ENCODE data around the gene SIRT5.

The SIRT5 gene

GRCh38 chr6:13559251-13559650, 15.2 kb upstream of the SIRT5 start:
- no peak for TF ChIP-seq CTCF (IDR thresholded peaks at IDR 0.05; ENCODE audit: low read depth, low read length)
- DNase-seq (ENCODE audit: low read depth, low spot score) = no peak
- H3K4me3 ChIP-seq (ENCODE audit: low read depth, low read length) = no peak overlapping the region
- in situ Hi-C loops (cut with HindIII; ENCODE audit: low sequenced_read_pairs) = no loop called here

DNA sequence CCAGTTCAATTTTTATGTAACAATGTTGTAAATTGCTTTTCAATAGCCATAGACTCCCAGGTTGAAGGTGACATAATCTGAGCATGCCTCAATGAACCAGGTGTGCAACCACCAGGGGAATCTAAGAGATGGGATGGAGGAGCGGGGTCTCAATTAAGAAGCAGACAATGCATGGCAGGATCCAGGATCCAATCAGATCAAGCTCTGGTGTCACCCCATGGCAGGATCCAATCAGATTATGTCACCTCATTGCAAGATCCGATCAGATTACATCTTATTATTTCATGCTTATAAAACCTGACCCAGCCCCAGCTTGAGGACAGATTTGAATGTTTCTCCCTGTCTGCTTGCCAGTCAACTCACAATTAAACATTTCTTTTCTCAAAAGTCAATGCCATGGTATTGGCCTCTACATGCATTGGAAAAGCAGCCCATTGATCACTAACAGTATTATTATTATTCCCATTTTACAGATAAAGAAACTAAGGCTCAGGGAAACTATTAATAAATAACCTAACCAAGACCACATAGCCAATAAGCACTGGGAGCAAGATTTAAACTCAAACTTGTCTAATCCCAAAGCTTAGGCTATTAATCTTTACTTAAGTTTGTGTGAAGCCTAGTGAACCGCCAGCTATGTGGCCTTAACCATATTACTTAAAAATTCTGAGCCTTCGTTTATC, 14.3 kb upstream of the SIRT5 start:
- in situ Hi-C loops (cut with HindIII; ENCODE audit: low sequenced_read_pairs) = no loop called here
- no peak overlapping the region for H3K4me3 ChIP-seq (ENCODE audit: low read depth, low read length)
- TF ChIP-seq CTCF (IDR thresholded peaks at IDR 0.05; ENCODE audit: low read depth, low read length) = no peak
- DNase-seq (ENCODE audit: low read depth, low spot score) = no peak

DNA sequence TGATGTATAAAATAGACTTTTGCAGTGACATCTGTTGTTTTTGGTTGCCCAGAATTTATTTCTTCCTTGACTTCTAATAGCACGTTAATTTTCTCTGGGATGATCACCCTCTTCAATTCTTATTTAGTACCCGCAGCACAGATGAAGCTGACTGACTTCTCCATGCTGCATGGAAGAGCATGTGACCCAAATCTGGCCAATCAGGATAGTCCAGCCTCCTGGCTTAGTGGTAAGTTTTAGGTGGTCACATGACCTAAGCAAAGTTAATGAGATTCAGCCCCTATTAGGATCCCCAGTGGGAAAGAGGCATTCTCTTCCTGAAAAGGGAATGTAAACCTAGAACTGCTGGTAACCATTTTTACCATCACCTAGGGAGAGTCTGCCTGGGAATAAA, 13.8 kb upstream of the SIRT5 start:
- in situ Hi-C loops (cut with HindIII; ENCODE audit: low sequenced_read_pairs) = no loop called here
- no peak overlapping the region for H3K4me3 ChIP-seq (ENCODE audit: low read depth, low read length)
- DNase-seq (ENCODE audit: low read depth, low spot score) = no peak
- no peak for TF ChIP-seq CTCF (IDR thresholded peaks at IDR 0.05; ENCODE audit: low read depth, low read length)

DNA sequence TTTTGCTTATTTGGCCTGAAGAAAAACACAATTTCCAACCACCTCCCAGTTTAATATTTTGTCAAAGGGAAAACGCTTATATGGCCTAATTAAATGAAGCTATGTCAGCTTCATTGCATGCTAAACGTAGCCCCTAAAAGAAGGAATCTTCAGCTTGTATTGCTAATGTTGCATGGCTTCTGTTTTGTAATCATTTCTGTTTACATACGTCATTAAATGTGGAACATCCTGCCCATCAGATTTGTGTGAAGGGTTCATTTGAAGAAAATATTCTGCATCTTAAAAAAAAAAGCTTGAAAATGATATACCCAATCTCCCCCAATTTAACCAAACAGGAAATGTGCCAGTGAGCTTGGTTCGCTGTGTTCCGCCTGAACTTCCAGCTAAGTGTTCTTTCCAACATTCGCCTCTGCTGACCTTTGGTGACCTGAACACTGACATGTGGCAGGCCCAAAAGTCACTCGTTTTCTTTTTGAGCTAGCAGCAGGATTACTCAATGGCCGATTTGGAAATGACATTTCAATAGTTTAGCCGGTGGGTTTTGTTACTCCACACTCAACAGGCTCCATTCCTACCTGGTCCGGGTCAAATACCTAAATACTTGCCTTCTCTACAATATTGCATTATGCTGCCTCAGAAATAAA, 12.7 kb upstream of the SIRT5 start:
- no peak for DNase-seq (ENCODE audit: low read depth, low spot score)
- in situ Hi-C loops (cut with HindIII; ENCODE audit: low sequenced_read_pairs) = no loop called here
- TF ChIP-seq CTCF (IDR thresholded peaks at IDR 0.05; ENCODE audit: low read depth, low read length) = no peak
- no peak overlapping the region for H3K4me3 ChIP-seq (ENCODE audit: low read depth, low read length)

DNA sequence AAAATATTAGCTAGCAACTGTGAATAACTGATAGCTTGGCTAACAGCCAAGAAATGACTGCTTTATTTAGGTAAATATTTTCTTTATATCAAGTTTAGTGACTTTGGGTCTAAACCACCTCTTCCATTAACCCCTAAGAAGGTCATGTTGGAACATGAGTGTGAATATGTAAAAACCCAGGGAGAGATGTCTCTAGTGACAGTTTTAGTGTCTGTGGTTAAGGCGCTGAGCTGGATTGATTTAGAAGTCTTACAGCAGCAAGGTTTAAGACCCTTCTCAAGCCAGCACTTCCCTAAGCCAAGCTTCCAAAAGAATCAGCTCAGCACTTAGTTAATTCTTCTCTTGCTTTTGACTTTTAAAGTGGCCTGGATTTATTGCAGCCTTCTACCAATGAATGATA, 11.4 kb upstream of the SIRT5 start:
- no peak for TF ChIP-seq CTCF (IDR thresholded peaks at IDR 0.05; ENCODE audit: low read depth, low read length)
- in situ Hi-C loops (cut with HindIII; ENCODE audit: low sequenced_read_pairs) = no loop called here
- DNase-seq (ENCODE audit: low read depth, low spot score) = no peak
- H3K4me3 ChIP-seq (ENCODE audit: low read depth, low read length) = no peak overlapping the region

GRCh38 chr6:13565921-13566320, 8.5 kb upstream of the SIRT5 start:
- no peak for TF ChIP-seq CTCF (IDR thresholded peaks at IDR 0.05; ENCODE audit: low read depth, low read length)
- no peak for DNase-seq (ENCODE audit: low read depth, low spot score)
- in situ Hi-C loops (cut with HindIII; ENCODE audit: low sequenced_read_pairs) = no loop called here
- no peak overlapping the region for H3K4me3 ChIP-seq (ENCODE audit: low read depth, low read length)

All from astrocyte of the spinal cord (primary cell).